GM18858 (cell line): ENCODE results near the gene ANKRD40CL.
A peak's percentile ranks its signal among the peaks of the same experiment; 100 is the strongest.

ENCODE experiments used
- ATAC-seq: cut with Tn5 transposase; IDR thresholded peaks from one replicate; pipeline ENCODE4 v1.9.1; 2021; ENCODE audit not compliant: unreplicated experiment

ANKRD40CL gene

DNA sequence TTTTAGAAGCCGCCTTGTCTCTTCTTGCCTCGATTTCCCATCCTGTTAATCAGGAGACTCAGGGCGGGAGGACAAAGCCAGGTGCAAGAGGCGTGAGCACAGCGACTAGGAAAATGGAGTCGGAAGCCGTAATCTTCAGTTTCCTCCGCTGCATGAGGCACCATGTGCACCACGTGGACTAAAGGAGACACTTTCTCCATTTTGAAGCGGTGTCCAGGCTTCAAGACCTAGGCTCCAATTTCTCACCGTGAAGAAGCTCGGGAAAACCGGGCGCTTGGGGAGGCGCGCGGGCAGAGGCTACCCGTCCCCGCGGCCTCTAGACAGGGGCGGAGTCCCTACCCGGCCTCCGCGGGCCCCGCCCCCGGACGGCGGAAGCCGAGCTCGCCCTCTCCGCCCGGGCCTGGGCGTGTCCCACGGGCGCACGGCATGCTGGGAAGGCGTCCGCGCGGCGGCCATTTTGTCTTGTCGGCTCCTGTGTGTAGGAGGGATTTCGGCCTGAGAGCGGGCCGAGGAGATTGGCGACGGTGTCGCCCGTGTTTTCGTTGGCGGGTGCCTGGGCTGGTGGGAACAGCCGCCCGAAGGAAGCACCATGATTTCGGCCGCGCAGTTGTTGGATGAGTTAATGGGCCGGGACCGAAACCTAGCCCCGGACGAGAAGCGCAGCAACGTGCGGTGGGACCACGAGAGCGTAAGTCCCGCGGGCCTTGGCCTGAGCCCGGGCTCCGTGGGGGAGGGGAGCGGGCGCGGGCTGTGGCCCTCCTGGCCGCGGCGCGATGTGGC, 48.0 kb downstream of the ANKRD40CL start, which contains the start of gene LUC7L3:
Gene LUC7L3, plus strand, starts transcription at position 460 of the 780 bp plus-strand sequence. Its CDS starts 130 bp downstream, at position 590.
- peak; percentile 70 for ATAC-seq

- ATAC-seq = no peak
Measured at GRCh38 chr17:50715471-50715870, 51.8 kb downstream of the ANKRD40CL start.

DNA sequence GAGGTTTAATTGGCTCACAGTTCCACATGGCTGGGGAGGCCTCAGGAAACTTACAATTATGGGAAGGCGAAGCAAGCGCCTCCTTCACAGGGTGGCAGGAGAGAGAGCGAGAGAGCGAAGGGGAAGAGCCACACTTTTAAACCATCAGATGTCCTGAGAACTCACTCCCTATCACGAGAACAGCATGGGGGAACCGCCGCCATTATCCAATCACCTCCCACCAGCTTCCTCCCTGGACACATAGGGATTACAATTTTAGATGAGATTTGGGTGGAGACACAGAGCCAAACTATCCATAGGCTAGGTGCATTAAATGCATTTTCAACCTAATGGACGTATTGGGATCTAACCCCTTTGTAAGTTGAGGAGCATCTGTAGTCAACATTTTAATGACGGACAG, 54.7 kb downstream of the ANKRD40CL start:
- no peak for ATAC-seq
